Activated CD8-positive, alpha-beta T cell treated with anti-CD3 and anti-CD28 coated beads for 36 hours (primary cell): ENCODE results near the gene COX7B2. TPM values are rescaled to one million over a fixed set of nuclear protein-coding genes. Genes with fewer than 3 reads are reported as not detected.

Source experiments
- ATAC-seq: fragments of 200-7000 bp; cut with Tn5 transposase; one replicate; pipeline ENCODE4 v1.10.0; 2021; ENCODE audit warnings: mild to moderate bottlenecking, moderate library complexity
- CTCF ChIA-PET: fragments of 350-600 bp; sonication (Branson Sonifier 250); formaldehyde crosslinking; loops from one replicate; lab custom pipeline; 2021; ENCODE audit warnings: antibody characterized with exemption; lab: Charles Lee
- POLR2A ChIA-PET: fragments of 350-600 bp; sonication (Branson Sonifier 250); formaldehyde crosslinking; loops from one replicate; lab custom pipeline; 2021; ENCODE audit warnings: antibody characterized with exemption; lab: Charles Lee
- DNase-seq: peaks from one replicate; pipeline ENCODE4 v3.0.0-alpha.2; 2020
- H3K27ac Mint-ChIP-seq: one replicate; pipeline ENCODE4 v1.8.0; 2021; ENCODE audit warnings: mild to moderate bottlenecking, mixed read lengths
- H3K27me3 Mint-ChIP-seq: one replicate; pipeline ENCODE4 v1.8.0; 2021; ENCODE audit warnings: mixed read lengths
- H3K36me3 Mint-ChIP-seq: one replicate; pipeline ENCODE4 v1.8.0; 2021; ENCODE audit warnings: low read depth, mixed read lengths
- H3K4me1 Mint-ChIP-seq: one replicate; pipeline ENCODE4 v1.8.0; 2021; ENCODE audit warnings: low read depth, mixed read lengths
- H3K4me3 Mint-ChIP-seq: one replicate; pipeline ENCODE4 v1.8.0; 2021; ENCODE audit warnings: mild to moderate bottlenecking, moderate library complexity, mixed read lengths
- H3K9me3 Mint-ChIP-seq: one replicate; pipeline ENCODE4 v1.8.0; 2021; ENCODE audit warnings: mixed read lengths
- CTCF ChIP-seq: fragments of 200-600 bp; IDR thresholded peaks from one replicate; pipeline ENCODE4 v1.8.0; 2022; ENCODE audit warnings: antibody characterized with exemption, mild to moderate bottlenecking
- intact Hi-C: fragments of 100-400 bp; cut with micrococcal nuclease; formaldehyde crosslinking; loops from one replicate; pipeline ENCODE4 v1.10.0; 2022
- total RNA-seq, 2 experiments: library from RNA; stranded (reverse); gene quantifications; one replicate each; pipeline ENCODE4 v1.2.3, GENCODE V29; 2021

COX7B2 gene
- total RNA-seq, 2 experiments from 2014 or later: not detected

GRCh38 chr4:46908148-46908547 lies 897 bp downstream of the COX7B2 start:
- Mint-ChIP-seq H3K9me3 (no peaks in the 10 kb centered on the region), H3K36me3 (no peaks in the 10 kb centered on the region), H3K4me3 (no peak overlapping the region), H3K4me1 (no peaks in the 10 kb centered on the region), H3K27me3 (no peaks in the 10 kb centered on the region), H3K27ac (no peak overlapping the region)
- intact Hi-C loops: no loop called here
- ATAC-seq (no peak), DNase-seq (no peak)
- no peak for TF ChIP-seq CTCF
- CTCF ChIA-PET: no interaction called here
- POLR2A ChIA-PET: no interaction called here

GRCh38 chr4:46900082-46900481 lies 9.0 kb downstream of the COX7B2 start:
- no peak for DNase-seq
- intact Hi-C loops: no loop called here
- Mint-ChIP-seq H3K27me3 (no peaks in the 10 kb centered on the region), H3K4me1 (no peaks in the 10 kb centered on the region), H3K36me3 (no peaks in the 10 kb centered on the region), H3K4me3 (no peak overlapping the region), H3K9me3 (no peaks in the 10 kb centered on the region), H3K27ac (no peak overlapping the region)
- ChIA-PET CTCF (interaction anchor here (0.6 kb wide), 1 partner anchor 454 kb away, joined by 3 read pairs; no protein-coding TSS in a partner anchor), POLR2A (no interaction called here)
- no peak for TF ChIP-seq CTCF
- no peak for ATAC-seq

- ATAC-seq (no peak), DNase-seq (no peak)
- intact Hi-C loops: no loop called here
- no peak overlapping the region for H3K27ac Mint-ChIP-seq
- ChIA-PET CTCF (interaction anchor here (0.9 kb wide), 1 partner anchor 228 kb away, joined by 5 read pairs; no protein-coding TSS in a partner anchor), POLR2A (no interaction called here)
- H3K4me3 Mint-ChIP-seq: no peak overlapping the region
- no peaks in the 10 kb centered on the region for H3K4me1 Mint-ChIP-seq
- TF ChIP-seq CTCF: no peak
- no peaks in the 10 kb centered on the region for H3K9me3 Mint-ChIP-seq
- H3K27me3 Mint-ChIP-seq: no peaks in the 10 kb centered on the region
- no peaks in the 10 kb centered on the region for H3K36me3 Mint-ChIP-seq
Observed at GRCh38 chr4:46894826-46895225, 14.2 kb downstream of the COX7B2 start.

GRCh38 chr4:46890056-46890455 lies 19.0 kb downstream of the COX7B2 start:
- ChIA-PET POLR2A (no interaction called here), CTCF (no interaction called here)
- ATAC-seq: no peak
- no peaks in the 10 kb centered on the region for H3K4me1 Mint-ChIP-seq
- H3K36me3 Mint-ChIP-seq: no peaks in the 10 kb centered on the region
- peaks cover 3% of the 10 kb centered on the region for H3K27me3 Mint-ChIP-seq
- H3K9me3 Mint-ChIP-seq: no peaks in the 10 kb centered on the region
- TF ChIP-seq CTCF: no peak
- intact Hi-C loops: no loop called here
- H3K27ac Mint-ChIP-seq: no peak overlapping the region
- DNase-seq: no peak
- H3K4me3 Mint-ChIP-seq: no peak overlapping the region

GRCh38 chr4:46889410-46889809 lies 19.6 kb downstream of the COX7B2 start:
- no peak overlapping the region for H3K4me3 Mint-ChIP-seq
- TF ChIP-seq CTCF: no peak
- ChIA-PET CTCF (no interaction called here), POLR2A (no interaction called here)
- ATAC-seq (no peak), DNase-seq (no peak)
- H3K4me1 Mint-ChIP-seq: no peaks in the 10 kb centered on the region
- H3K27me3 Mint-ChIP-seq: peaks cover 3% of the 10 kb centered on the region
- H3K27ac Mint-ChIP-seq: no peak overlapping the region
- intact Hi-C loops: no loop called here
- no peaks in the 10 kb centered on the region for H3K36me3 Mint-ChIP-seq
- no peaks in the 10 kb centered on the region for H3K9me3 Mint-ChIP-seq
